ENCODE results near the gene PGAM2. TPM values are rescaled to one million over a fixed set of nuclear protein-coding genes. Genes with fewer than 3 reads are reported as not detected.

The PGAM2 gene
- total and polyA plus RNA-seq, 2 experiments from 2014 or later = 0.73 TPM; not detected in 1

GRCh38 chr7:44095781-44096180, 30.4 kb upstream of the PGAM2 start:
- no peak for DNase-seq (ENCODE audit: low spot score)
- Histone ChIP-seq H3K79me2 (no peaks in the 10 kb centered on the region), H3K4me1 (ENCODE audit: insufficient read depth) (peaks cover 5% of the 10 kb centered on the region), H2AFZ (no peak overlapping the region), H3K9me3 (ENCODE audit: low read depth) (no peaks in the 10 kb centered on the region), H4K20me1 (ENCODE audit: insufficient read depth, poor library complexity, severe bottlenecking) (no peaks in the 10 kb centered on the region), H3K4me3 (no peak overlapping the region), H3K36me3 (replicated peaks; ENCODE audit: insufficient read depth, low read depth) (no peaks in the 10 kb centered on the region), H3K27ac (no peak overlapping the region), H3K4me2 (no peak overlapping the region), H3K9me2 (replicated peaks; ENCODE audit: insufficient read depth) (no peaks in the 10 kb centered on the region), H3K27me3 (no peaks in the 10 kb centered on the region)
- 86% methylated on average over 3 of the region's 3 CpGs for WGBS (ENCODE audit: low lambda C conversion rate, missing lambda C conversion rate)
- TF ChIP-seq EZH2phosphoT487 (IDR thresholded peaks at IDR 0.05; ENCODE audit: low read depth, severe bottlenecking, unreplicated experiment) (no peak), EZH2 (IDR thresholded peaks at IDR 0.05; ENCODE audit: borderline replicate concordance) (no peak), CTCF (IDR thresholded peaks at IDR 0.05; ENCODE audit: poor library complexity) (no peak)

DNA sequence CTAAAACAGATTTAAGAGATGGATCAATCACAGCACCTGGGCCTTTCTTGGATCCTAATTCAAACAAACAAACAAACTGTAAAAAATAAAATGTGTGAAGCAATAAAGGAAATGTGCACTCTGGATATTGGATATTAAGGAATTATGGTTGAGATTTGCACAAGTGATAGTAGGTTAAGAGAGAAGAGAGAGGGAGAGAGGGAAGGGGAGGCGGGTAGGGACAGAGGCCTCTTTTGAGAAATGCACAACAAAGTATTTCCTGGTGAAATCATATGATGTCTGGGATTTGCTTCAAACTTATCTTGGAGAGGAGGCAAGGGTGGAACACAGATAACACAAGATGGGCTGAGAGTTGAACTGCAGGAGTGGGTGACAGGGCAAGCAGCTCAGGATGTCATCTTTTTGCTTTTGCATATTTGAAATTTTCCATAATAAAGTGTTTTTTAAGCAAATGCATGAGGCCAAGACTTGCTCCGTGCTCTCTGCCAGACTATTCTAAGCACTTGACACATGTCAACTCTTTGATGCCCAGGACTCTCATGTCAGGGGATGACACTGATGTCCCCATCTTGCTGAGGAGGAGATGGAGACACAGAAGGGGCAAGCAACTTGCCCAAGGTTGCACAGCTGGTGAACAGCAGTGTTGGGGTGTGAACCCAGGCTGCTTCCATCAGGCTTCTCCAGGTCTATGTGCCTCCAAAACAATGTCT, 29.7 kb upstream of the PGAM2 start:
- Histone ChIP-seq H3K27me3 (no peaks in the 10 kb centered on the region), H3K36me3 (replicated peaks; ENCODE audit: insufficient read depth, low read depth) (no peaks in the 10 kb centered on the region), H3K4me1 (ENCODE audit: insufficient read depth) (peaks cover 5% of the 10 kb centered on the region), H3K4me3 (no peak overlapping the region), H4K20me1 (ENCODE audit: insufficient read depth, poor library complexity, severe bottlenecking) (no peaks in the 10 kb centered on the region), H3K9me3 (ENCODE audit: low read depth) (no peaks in the 10 kb centered on the region), H2AFZ (no peak overlapping the region), H3K9me2 (replicated peaks; ENCODE audit: insufficient read depth) (no peaks in the 10 kb centered on the region), H3K27ac (peak overlapping the region; percentile 44), H3K79me2 (no peaks in the 10 kb centered on the region), H3K4me2 (no peak overlapping the region)
- TF ChIP-seq CTCF (IDR thresholded peaks at IDR 0.05; ENCODE audit: poor library complexity) = no peak
- no peak for TF ChIP-seq EZH2phosphoT487 (IDR thresholded peaks at IDR 0.05; ENCODE audit: low read depth, severe bottlenecking, unreplicated experiment)
- TF ChIP-seq EZH2 (IDR thresholded peaks at IDR 0.05; ENCODE audit: borderline replicate concordance) = no peak
- DNase-seq (ENCODE audit: low spot score) = no peak
- 47% methylated on average over 2 of the region's 2 CpGs for whole genome bisulfite sequencing (ENCODE audit: low lambda C conversion rate, missing lambda C conversion rate)

DNA sequence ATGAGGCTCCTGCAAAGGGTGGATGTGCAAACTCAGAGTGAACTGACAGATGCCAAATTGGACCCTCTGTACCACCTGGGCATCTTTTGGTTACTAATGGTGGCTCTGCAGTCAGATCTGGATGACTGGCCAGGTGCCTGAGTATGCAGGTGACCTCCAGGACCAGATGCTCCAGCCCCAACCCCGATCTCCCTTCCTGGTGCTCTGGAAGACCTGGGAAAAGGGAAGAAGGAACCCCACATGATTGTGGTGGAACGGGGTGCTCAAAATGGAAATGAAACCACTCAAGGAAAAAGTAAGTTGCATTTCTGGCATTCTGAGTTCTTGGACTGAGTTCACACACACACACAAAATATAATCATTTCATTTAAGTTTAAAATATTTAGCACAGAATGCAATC, 29.0 kb upstream of the PGAM2 start:
- Histone ChIP-seq H2AFZ (no peak overlapping the region), H3K27ac (peak overlapping the region; percentile 44), H3K4me2 (no peak overlapping the region), H3K36me3 (replicated peaks; ENCODE audit: insufficient read depth, low read depth) (no peaks in the 10 kb centered on the region), H3K9me2 (replicated peaks; ENCODE audit: insufficient read depth) (no peaks in the 10 kb centered on the region), H3K9me3 (ENCODE audit: low read depth) (no peaks in the 10 kb centered on the region), H4K20me1 (ENCODE audit: insufficient read depth, poor library complexity, severe bottlenecking) (no peaks in the 10 kb centered on the region), H3K4me3 (no peak overlapping the region), H3K79me2 (no peaks in the 10 kb centered on the region), H3K4me1 (ENCODE audit: insufficient read depth) (peaks cover 5% of the 10 kb centered on the region), H3K27me3 (no peaks in the 10 kb centered on the region)
- TF ChIP-seq EZH2phosphoT487 (IDR thresholded peaks at IDR 0.05; ENCODE audit: low read depth, severe bottlenecking, unreplicated experiment) (no peak), EZH2 (IDR thresholded peaks at IDR 0.05; ENCODE audit: borderline replicate concordance) (no peak), CTCF (IDR thresholded peaks at IDR 0.05; ENCODE audit: poor library complexity) (no peak)
- 70% methylated on average over 2 of the region's 2 CpGs for WGBS (ENCODE audit: low lambda C conversion rate, missing lambda C conversion rate)
- DNase-seq (ENCODE audit: low spot score) = no peak

All from hepatocyte (in vitro differentiated cells).